Measurements from ENCODE around the gene FANK1. TPM values are rescaled to one million over a fixed set of nuclear protein-coding genes. Genes with fewer than 3 reads are reported as not detected.
"Not testable (repeated sequence)": the region's sequence is repeated elsewhere in the genome, so short reads cannot be mapped to it uniquely, and the experiment has no call there.

FANK1 gene
- total RNA-seq, 1 donor from 2014 or later, result 3.3 TPM

- H3K9me3 Mint-ChIP-seq (ENCODE audit: low read depth); H3K36me3 Mint-ChIP-seq (ENCODE audit: low read depth); DNase-seq (ENCODE audit: low spot score); H3K27me3 Mint-ChIP-seq (ENCODE audit: low read depth): not testable (repeated sequence)
- Mint-ChIP-seq H3K4me3 (ENCODE audit: unreplicated experiment) (peak overlapping the region; percentile 91), H3K27ac (ENCODE audit: unreplicated experiment) (peak overlapping the region; percentile 92), H3K4me1 (ENCODE audit: low read depth) (peaks cover 22% of the 10 kb centered on the region)
These were observed 953 bp downstream of the FANK1 start for GRCh38 chr10:125897317-125897716.

- H3K4me3 Mint-ChIP-seq (ENCODE audit: unreplicated experiment); H3K27ac Mint-ChIP-seq (ENCODE audit: unreplicated experiment); H3K36me3 Mint-ChIP-seq (ENCODE audit: low read depth); H3K4me1 Mint-ChIP-seq (ENCODE audit: low read depth); H3K27me3 Mint-ChIP-seq (ENCODE audit: low read depth); H3K9me3 Mint-ChIP-seq (ENCODE audit: low read depth); DNase-seq (ENCODE audit: low spot score): not testable (repeated sequence)
These were observed 4.6 kb downstream of the FANK1 start for GRCh38 chr10:125900963-125901362.

- H3K36me3 Mint-ChIP-seq (ENCODE audit: low read depth); H3K4me3 Mint-ChIP-seq (ENCODE audit: unreplicated experiment); H3K4me1 Mint-ChIP-seq (ENCODE audit: low read depth); H3K27me3 Mint-ChIP-seq (ENCODE audit: low read depth); H3K9me3 Mint-ChIP-seq (ENCODE audit: low read depth); DNase-seq (ENCODE audit: low spot score); H3K27ac Mint-ChIP-seq (ENCODE audit: unreplicated experiment): not testable (repeated sequence)
These were observed 6.8 kb downstream of the FANK1 start for GRCh38 chr10:125903135-125903640.

GRCh38 chr10:125905069-125905994 lies 9.0 kb downstream of the FANK1 start:
- not testable (repeated sequence) for H3K27ac Mint-ChIP-seq (ENCODE audit: unreplicated experiment); H3K4me1 Mint-ChIP-seq (ENCODE audit: low read depth); H3K27me3 Mint-ChIP-seq (ENCODE audit: low read depth); H3K4me3 Mint-ChIP-seq (ENCODE audit: unreplicated experiment); H3K9me3 Mint-ChIP-seq (ENCODE audit: low read depth); DNase-seq (ENCODE audit: low spot score); H3K36me3 Mint-ChIP-seq (ENCODE audit: low read depth)

GRCh38 chr10:125907598-125907997 lies 11.2 kb downstream of the FANK1 start:
- H3K36me3 Mint-ChIP-seq (ENCODE audit: low read depth); H3K4me1 Mint-ChIP-seq (ENCODE audit: low read depth); H3K27ac Mint-ChIP-seq (ENCODE audit: unreplicated experiment); DNase-seq (ENCODE audit: low spot score); H3K4me3 Mint-ChIP-seq (ENCODE audit: unreplicated experiment); H3K9me3 Mint-ChIP-seq (ENCODE audit: low read depth); H3K27me3 Mint-ChIP-seq (ENCODE audit: low read depth): not testable (repeated sequence)

GRCh38 chr10:125908813-125909212 lies 12.4 kb downstream of the FANK1 start:
- not testable (repeated sequence) for H3K4me3 Mint-ChIP-seq (ENCODE audit: unreplicated experiment); DNase-seq (ENCODE audit: low spot score); H3K36me3 Mint-ChIP-seq (ENCODE audit: low read depth); H3K4me1 Mint-ChIP-seq (ENCODE audit: low read depth); H3K9me3 Mint-ChIP-seq (ENCODE audit: low read depth); H3K27me3 Mint-ChIP-seq (ENCODE audit: low read depth); H3K27ac Mint-ChIP-seq (ENCODE audit: unreplicated experiment)

- not testable (repeated sequence) for H3K9me3 Mint-ChIP-seq (ENCODE audit: low read depth); H3K4me3 Mint-ChIP-seq (ENCODE audit: unreplicated experiment); H3K27ac Mint-ChIP-seq (ENCODE audit: unreplicated experiment); DNase-seq (ENCODE audit: low spot score); H3K36me3 Mint-ChIP-seq (ENCODE audit: low read depth); H3K4me1 Mint-ChIP-seq (ENCODE audit: low read depth); H3K27me3 Mint-ChIP-seq (ENCODE audit: low read depth)
These were observed 13.1 kb downstream of the FANK1 start for GRCh38 chr10:125909491-125909890.

GRCh38 chr10:125911145-125911544 lies 14.8 kb downstream of the FANK1 start:
- Mint-ChIP-seq H3K4me3 (ENCODE audit: unreplicated experiment) (no peak overlapping the region), H3K9me3 (ENCODE audit: low read depth) (no peaks in the 10 kb centered on the region), H3K27ac (ENCODE audit: unreplicated experiment) (no peak overlapping the region), H3K4me1 (ENCODE audit: low read depth) (no peaks in the 10 kb centered on the region), H3K27me3 (ENCODE audit: low read depth) (peaks cover 2% of the 10 kb centered on the region), H3K36me3 (ENCODE audit: low read depth) (peaks cover 5% of the 10 kb centered on the region)
- no peak for DNase-seq (ENCODE audit: low spot score)
- no peak for TF ChIP-seq CTCF (IDR thresholded peaks at IDR 0.05)

Measured in chondrocyte (in vitro differentiated cells).